ENCODE measurements around the gene ASMTL. TPM values are rescaled to one million over a fixed set of nuclear protein-coding genes. Genes with fewer than 3 reads are reported as not detected.
"Not testable (repeated sequence)": the region's sequence is repeated elsewhere in the genome, so short reads cannot be mapped to it uniquely, and the experiment has no call there.

The ASMTL gene
- total RNA-seq, 1 donor, result 16.4 TPM

DNA sequence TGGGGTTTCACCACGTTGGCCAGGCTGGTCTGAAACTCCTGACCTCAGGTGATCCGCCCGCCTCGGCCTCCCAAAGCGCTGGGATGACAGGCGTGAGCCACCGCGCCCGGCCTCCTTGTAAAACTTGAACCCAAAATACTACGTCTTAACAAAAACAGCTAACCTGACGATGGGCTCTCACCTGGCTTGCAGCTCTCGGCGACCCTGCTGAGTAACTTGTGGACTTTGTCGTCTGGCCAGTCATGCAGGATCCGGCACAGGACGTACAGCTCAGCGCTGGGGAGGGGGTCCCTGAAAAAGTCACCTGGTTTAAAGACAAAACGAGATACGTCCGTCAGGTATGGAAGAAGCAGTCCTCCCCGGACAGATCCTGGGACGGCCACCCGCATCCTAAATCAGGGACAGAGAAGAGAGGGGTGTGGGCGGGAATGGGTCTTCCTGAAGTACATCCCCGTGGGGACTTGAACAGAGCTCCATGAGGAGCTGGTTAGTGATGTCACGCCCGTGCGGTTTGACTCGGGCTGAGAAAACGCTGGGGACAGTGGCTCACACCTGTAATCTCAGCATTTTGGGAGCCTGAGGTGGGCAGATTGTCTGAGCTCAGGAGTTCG lies 40.1 kb downstream of the ASMTL start:
- DNase-seq (ENCODE audit: low read depth), result no peak
- no peak overlapping the region for H3K4me3 ChIP-seq (ENCODE audit: low read depth, low read length)
- TF ChIP-seq, protein P1, sequence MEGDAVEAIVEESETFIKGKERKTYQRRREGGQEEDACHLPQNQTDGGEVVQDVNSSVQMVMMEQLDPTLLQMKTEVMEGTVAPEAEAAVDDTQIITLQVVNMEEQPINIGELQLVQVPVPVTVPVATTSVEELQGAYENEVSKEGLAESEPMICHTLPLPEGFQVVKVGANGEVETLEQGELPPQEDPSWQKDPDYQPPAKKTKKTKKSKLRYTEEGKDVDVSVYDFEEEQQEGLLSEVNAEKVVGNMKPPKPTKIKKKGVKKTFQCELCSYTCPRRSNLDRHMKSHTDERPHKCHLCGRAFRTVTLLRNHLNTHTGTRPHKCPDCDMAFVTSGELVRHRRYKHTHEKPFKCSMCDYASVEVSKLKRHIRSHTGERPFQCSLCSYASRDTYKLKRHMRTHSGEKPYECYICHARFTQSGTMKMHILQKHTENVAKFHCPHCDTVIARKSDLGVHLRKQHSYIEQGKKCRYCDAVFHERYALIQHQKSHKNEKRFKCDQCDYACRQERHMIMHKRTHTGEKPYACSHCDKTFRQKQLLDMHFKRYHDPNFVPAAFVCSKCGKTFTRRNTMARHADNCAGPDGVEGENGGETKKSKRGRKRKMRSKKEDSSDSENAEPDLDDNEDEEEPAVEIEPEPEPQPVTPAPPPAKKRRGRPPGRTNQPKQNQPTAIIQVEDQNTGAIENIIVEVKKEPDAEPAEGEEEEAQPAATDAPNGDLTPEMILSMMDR (IDR thresholded peaks at IDR 0.05; ENCODE audit: insufficient read depth, low read depth, low read length), result no peak

DNA sequence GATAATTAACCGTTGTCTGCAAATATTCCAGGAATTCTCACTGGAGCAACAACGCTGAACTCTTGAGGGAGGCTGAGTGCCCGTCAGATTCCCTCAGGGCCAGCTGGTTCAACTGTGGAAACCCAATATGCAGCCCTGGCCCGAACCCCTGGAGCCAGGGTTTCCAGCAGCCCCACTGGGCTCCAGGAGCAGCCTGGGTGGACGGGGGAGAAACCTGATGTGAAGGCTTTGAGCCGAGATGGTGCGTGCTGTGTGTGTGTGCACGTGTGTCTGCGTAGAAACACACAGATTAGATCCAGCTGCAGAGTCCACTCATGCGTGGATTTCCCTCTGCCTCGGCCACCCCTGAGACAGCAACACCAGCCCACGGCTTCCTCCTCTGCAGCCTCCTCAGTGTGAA lies 41.4 kb downstream of the ASMTL start:
- no peak for DNase-seq (ENCODE audit: low read depth)
- H3K4me3 ChIP-seq (ENCODE audit: low read depth, low read length), result no peak overlapping the region
- TF ChIP-seq, protein P1 (IDR thresholded peaks at IDR 0.05; ENCODE audit: insufficient read depth, low read depth, low read length), result no peak

DNA sequence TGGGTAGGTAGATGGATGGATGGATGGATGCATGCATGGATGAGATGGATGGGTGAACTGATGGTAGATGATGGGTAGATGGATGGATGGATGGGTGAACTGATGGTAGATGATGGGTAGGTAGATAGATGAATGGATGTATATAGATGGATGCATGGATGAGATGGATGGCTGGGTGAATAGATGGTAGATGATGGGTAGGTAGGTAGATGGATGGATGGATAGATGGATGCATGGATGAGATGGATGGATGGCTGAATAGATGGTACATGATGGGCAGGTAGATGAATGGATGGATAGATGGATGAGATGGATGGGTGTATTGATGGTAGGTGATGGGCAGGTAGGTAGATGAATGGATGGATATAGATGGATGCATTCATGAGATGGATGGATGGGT lies 45.7 kb downstream of the ASMTL start:
- TF ChIP-seq, protein P1 (IDR thresholded peaks at IDR 0.05; ENCODE audit: insufficient read depth, low read depth, low read length), result no peak
- H3K4me3 ChIP-seq (ENCODE audit: low read depth, low read length), result no peak overlapping the region
- DNase-seq (ENCODE audit: low read depth), result no peak

DNA sequence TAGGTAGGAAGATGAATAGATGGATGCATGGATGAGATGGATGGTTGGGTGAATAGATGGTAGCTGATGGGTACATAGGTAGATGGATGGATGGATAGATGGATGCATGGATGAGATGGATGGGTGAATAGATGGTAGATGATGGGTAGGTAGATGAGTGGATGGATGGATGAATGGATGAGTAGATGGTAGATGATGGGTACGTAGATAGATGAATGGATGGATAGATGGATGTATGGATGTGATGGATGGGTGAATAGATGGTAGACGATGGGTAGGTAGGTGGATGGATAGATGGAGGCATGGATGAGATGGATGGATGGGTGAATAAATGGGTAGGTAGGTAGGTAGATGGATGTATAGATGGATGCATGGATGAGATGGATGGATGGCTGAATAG lies 46.9 kb downstream of the ASMTL start:
- not testable (repeated sequence) for H3K4me3 ChIP-seq (ENCODE audit: low read depth, low read length); DNase-seq (ENCODE audit: low read depth)

DNA sequence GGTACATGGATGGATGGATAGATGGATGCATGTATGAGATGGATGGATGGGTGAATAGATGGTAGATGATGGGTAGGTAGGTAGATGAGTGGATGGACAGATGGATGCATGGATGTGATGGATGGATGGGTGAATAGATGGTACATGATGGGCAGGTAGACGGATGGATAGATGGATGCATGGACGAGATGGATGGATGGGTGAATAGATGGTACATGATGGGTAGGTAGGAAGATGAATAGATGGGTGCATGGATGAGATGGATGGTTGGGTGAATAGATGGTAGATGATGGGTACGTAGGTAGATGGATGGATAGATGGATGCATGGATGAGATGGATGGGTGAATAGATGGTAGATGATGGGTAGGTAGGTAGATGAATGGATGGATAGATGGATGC lies 48.8 kb downstream of the ASMTL start:
- H3K4me3 ChIP-seq (ENCODE audit: low read depth, low read length); DNase-seq (ENCODE audit: low read depth): not testable (repeated sequence)

DNA sequence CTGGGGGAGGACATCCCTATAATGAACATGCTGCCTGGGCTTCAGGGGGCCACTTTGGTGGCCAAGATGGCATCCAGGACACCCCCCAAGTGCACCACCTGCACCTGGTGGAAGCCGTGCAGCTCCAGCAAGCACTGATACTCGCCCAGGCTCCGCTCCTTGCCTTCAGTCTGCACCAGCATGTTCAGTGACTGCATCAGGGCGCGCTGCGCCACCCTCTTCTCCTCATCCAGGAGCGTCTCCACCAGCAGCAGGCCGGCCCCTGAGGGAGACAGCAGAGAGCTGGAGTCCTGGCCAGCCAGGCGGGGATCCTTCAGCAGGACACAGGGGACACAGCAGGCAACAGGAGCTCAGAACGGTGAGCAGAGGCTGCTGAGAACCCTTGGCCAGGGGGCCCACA lies 49.5 kb downstream of the ASMTL start:
- no peak overlapping the region for H3K4me3 ChIP-seq (ENCODE audit: low read depth, low read length)
- DNase-seq (ENCODE audit: low read depth), result no peak
- TF ChIP-seq, protein P1 (IDR thresholded peaks at IDR 0.05; ENCODE audit: insufficient read depth, low read depth, low read length), result no peak

DNA sequence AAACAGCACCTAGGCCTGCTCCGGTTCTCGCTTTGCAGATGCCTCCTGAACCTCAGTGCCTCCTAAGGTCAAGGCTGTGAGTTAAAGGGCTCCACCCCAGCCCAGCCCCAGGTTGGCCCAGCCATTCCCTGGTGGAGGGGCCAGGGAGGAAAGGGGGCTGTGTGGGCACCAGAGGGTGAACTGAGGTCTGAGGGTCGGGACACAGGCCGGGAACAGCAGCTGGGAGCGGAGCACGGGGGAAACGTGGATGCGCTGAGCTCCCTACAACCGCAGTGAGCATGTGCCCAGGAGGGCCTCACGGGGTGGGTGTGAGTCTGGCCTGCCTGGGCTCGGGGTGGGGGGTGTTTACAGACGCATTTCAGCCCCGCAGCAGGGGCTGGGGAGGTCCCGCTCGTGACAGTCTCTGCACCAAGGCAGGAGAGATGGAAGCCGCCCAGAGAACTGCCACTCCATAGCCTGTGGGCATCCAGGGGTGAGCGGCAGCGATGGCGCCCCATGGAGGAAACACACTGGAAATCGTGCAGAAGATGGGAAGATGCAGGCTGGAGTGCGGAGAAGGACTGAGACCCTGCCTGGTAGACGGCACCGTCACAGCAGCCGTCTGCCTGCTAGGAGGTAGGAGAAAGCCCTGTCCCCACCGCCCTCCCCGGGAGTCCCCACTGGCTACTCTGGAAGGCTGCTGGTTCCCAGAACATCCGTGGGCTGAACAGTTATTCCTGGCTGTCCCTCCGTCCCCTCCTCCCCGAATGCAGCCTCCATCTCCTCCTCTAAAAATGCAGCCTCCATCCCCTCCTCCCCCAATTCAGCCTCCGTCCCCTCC lies 50.9 kb downstream of the ASMTL start:
- TF ChIP-seq, protein P1 (IDR thresholded peaks at IDR 0.05; ENCODE audit: insufficient read depth, low read depth, low read length), result no peak
- H3K4me3 ChIP-seq (ENCODE audit: low read depth, low read length), result no peak overlapping the region
- DNase-seq (ENCODE audit: low read depth), result no peak
